MM.1S (cell line): Measurements from ENCODE around the gene PHF19.
A peak's percentile ranks its signal among the peaks of the same experiment; 100 is the strongest.

Experiments
- DNase-seq: peaks from one replicate; pipeline ENCODE4 v3.0.0-alpha.2; 2015
- H2AFZ ChIP-seq: fragments of 300-600 bp; sonication (generic); 2 replicates; pipeline ENCODE4 v1.6.0; 2016; ENCODE audit warnings: antibody characterized with exemption, low read length
- H3F3A ChIP-seq: fragments of 300-600 bp; sonication (generic); 2 replicates; pipeline ENCODE4 v1.6.1; 2016; ENCODE audit warnings: mild to moderate bottlenecking, antibody characterized with exemption, low read length, moderate library complexity, mixed read lengths; ENCODE audit not compliant: insufficient read depth
- H3K27ac ChIP-seq: fragments of 300-600 bp; sonication (generic); 2 replicates; pipeline ENCODE4 v1.5.1; 2016; ENCODE audit warnings: mild to moderate bottlenecking, low read length
- H3K27me3 ChIP-seq: fragments of 300-600 bp; sonication (generic); replicated peaks from 2 replicates; pipeline ENCODE4 v1.6.0; 2016; ENCODE audit warnings: low read length; ENCODE audit not compliant: insufficient read depth
- H3K36me3 ChIP-seq: fragments of 300-600 bp; sonication (generic); replicated peaks from 2 replicates; pipeline ENCODE4 v1.6.1; 2016; ENCODE audit warnings: mild to moderate bottlenecking, low read length, mixed read lengths; ENCODE audit not compliant: insufficient read depth
- H3K4me1 ChIP-seq: fragments of 300-600 bp; sonication (generic); 2 replicates; pipeline ENCODE4 v1.6.1; 2016; ENCODE audit warnings: low read length, mixed read lengths
- H3K4me2 ChIP-seq: fragments of 300-600 bp; sonication (generic); 2 replicates; pipeline ENCODE4 v1.6.0; 2016; ENCODE audit warnings: low read depth, low read length
- H3K4me3 ChIP-seq: fragments of 300-600 bp; sonication (generic); 2 replicates; pipeline ENCODE4 v1.5.1; 2016; ENCODE audit warnings: low read length, mixed read lengths
- H3K79me2 ChIP-seq: fragments of 300-600 bp; sonication (generic); 2 replicates; pipeline ENCODE4 v1.6.1; 2016; ENCODE audit warnings: mixed run types, low read length, mixed read lengths
- H3K9ac ChIP-seq: fragments of 300-600 bp; sonication (generic); 2 replicates; pipeline ENCODE4 v1.6.1; 2016; ENCODE audit warnings: low read length, mixed read lengths
- H3K9me2 ChIP-seq: fragments of 300-600 bp; sonication (generic); replicated peaks from 2 replicates; pipeline ENCODE4 v1.6.1; 2016; ENCODE audit warnings: mild to moderate bottlenecking, low read length, mixed read lengths; ENCODE audit not compliant: insufficient read depth
- H3K9me3 ChIP-seq: fragments of 300-600 bp; sonication (generic); replicated peaks from 2 replicates; pipeline ENCODE4 v1.6.1; 2016; ENCODE audit warnings: mild to moderate bottlenecking, low read length, mixed read lengths; ENCODE audit not compliant: insufficient read depth
- H4K20me1 ChIP-seq: fragments of 300-600 bp; sonication (generic); 2 replicates; pipeline ENCODE4 v1.6.1; 2016; ENCODE audit warnings: mild to moderate bottlenecking, low read length, moderate library complexity, mixed read lengths; ENCODE audit not compliant: insufficient read depth
- EZH2 ChIP-seq: fragments of 300-600 bp; sonication (generic); optimal IDR thresholded peaks from 2 replicates; pipeline ENCODE3; 2017; ENCODE audit warnings: low read depth, mild to moderate bottlenecking, antibody characterized with exemption, low read length, mixed read lengths
- EZH2phosphoT487 ChIP-seq: fragments of 300-600 bp; sonication (generic); IDR thresholded peaks from 2 replicates; pipeline ENCODE4 v1.6.1; 2018; ENCODE audit warnings: antibody characterized with exemption, low read length
- TF ChIP-seq, protein P1 (sequence below): fragments of 300-600 bp; sonication (generic); IDR thresholded peaks from 2 replicates; pipeline ENCODE4 v1.5.1; 2016; ENCODE audit warnings: antibody characterized with exemption, low read length, mixed read lengths

Gene PHF19

DNA sequence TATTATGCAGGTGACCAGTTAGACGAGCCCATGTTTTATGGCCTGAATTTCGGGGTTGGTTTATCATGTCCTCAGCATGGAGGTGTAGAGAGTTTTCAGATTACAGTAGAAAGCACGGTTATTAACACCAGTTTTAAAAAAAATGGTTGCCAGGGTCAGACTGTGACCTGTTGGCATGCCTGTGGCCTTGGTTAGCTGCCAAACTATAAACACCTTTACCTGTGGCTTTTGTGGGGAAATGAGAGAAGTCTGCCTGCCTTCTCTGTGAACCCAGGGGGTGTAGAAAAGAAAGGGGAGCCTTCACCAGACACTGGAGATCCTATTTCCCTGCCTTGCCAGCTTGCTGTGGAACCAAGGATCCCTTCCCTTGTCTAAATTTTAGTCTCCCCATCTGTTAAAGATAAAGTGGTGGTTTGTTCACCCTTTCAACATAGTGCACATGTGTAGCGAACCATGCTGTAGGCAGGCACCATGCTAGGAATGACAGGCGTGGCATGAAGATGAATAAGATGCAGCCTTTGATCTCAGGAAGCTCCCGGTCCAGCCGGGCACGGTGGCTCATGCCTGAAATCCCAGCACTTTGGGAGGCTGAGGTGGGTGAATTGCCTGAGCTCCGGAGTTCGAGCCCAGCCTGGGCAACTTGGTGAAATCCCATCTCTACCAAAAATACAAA lies 6.1 kb upstream of the PHF19 start:
- Histone ChIP-seq H3K9ac (no peak overlapping the region), H3K27ac (peak overlapping the region; percentile 20; the same call in 1 of the 2 replicates), H3K4me1 (peaks cover 37% of the 10 kb centered on the region), H3K36me3 (no peaks in the 10 kb centered on the region), H3K4me2 (0 out of 2 replicates have a peak overlapping the region, but pooled peaks have one; percentile 5), H4K20me1 (no peaks in the 10 kb centered on the region), H3K79me2 (peaks cover 3% of the 10 kb centered on the region), H3F3A (peaks cover 19% of the 10 kb centered on the region), H3K9me2 (no peaks in the 10 kb centered on the region), H2AFZ (no peak overlapping the region), H3K27me3 (no peaks in the 10 kb centered on the region), H3K9me3 (no peaks in the 10 kb centered on the region), H3K4me3 (no peak overlapping the region)
- no peak for TF ChIP-seq EZH2phosphoT487
- peak; percentile 75 for DNase-seq

DNA sequence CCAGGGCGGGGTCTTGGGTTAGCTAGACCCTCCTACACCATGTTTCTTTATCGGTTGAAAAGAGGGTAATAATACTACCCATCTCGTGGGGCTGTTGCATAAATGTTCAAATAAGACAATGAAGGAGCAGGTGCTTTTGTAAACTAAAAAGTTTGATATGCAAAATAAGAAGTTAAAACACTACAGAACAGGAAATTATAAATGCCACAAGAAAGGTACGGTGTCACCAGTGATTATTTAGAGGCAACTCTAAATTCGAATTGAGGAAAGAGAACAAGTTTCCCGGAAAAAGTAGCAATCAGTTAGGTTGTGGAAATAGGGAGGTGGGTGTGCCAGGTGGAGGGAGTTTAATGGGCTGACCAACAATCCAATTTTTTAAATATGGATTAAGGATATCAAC lies 2.5 kb upstream of the PHF19 start:
- Histone ChIP-seq H3K9me2 (no peaks in the 10 kb centered on the region), H3K27me3 (no peaks in the 10 kb centered on the region), H3F3A (peaks cover 48% of the 10 kb centered on the region), H3K36me3 (0 out of 2 replicates have a peak, but pooled peaks cover 3% of the 10 kb centered on the region), H3K27ac (no peak overlapping the region), H3K4me1 (peaks cover 51% of the 10 kb centered on the region), H4K20me1 (no peaks in the 10 kb centered on the region), H3K9me3 (no peaks in the 10 kb centered on the region), H2AFZ (no peak overlapping the region), H3K79me2 (peaks cover 27% of the 10 kb centered on the region), H3K9ac (no peak overlapping the region), H3K4me3 (no peak overlapping the region), H3K4me2 (no peak overlapping the region)
- DNase-seq: no peak
- TF ChIP-seq, protein P1, sequence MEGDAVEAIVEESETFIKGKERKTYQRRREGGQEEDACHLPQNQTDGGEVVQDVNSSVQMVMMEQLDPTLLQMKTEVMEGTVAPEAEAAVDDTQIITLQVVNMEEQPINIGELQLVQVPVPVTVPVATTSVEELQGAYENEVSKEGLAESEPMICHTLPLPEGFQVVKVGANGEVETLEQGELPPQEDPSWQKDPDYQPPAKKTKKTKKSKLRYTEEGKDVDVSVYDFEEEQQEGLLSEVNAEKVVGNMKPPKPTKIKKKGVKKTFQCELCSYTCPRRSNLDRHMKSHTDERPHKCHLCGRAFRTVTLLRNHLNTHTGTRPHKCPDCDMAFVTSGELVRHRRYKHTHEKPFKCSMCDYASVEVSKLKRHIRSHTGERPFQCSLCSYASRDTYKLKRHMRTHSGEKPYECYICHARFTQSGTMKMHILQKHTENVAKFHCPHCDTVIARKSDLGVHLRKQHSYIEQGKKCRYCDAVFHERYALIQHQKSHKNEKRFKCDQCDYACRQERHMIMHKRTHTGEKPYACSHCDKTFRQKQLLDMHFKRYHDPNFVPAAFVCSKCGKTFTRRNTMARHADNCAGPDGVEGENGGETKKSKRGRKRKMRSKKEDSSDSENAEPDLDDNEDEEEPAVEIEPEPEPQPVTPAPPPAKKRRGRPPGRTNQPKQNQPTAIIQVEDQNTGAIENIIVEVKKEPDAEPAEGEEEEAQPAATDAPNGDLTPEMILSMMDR: no peak
- no peak for TF ChIP-seq EZH2phosphoT487
- TF ChIP-seq EZH2: no peak

DNA sequence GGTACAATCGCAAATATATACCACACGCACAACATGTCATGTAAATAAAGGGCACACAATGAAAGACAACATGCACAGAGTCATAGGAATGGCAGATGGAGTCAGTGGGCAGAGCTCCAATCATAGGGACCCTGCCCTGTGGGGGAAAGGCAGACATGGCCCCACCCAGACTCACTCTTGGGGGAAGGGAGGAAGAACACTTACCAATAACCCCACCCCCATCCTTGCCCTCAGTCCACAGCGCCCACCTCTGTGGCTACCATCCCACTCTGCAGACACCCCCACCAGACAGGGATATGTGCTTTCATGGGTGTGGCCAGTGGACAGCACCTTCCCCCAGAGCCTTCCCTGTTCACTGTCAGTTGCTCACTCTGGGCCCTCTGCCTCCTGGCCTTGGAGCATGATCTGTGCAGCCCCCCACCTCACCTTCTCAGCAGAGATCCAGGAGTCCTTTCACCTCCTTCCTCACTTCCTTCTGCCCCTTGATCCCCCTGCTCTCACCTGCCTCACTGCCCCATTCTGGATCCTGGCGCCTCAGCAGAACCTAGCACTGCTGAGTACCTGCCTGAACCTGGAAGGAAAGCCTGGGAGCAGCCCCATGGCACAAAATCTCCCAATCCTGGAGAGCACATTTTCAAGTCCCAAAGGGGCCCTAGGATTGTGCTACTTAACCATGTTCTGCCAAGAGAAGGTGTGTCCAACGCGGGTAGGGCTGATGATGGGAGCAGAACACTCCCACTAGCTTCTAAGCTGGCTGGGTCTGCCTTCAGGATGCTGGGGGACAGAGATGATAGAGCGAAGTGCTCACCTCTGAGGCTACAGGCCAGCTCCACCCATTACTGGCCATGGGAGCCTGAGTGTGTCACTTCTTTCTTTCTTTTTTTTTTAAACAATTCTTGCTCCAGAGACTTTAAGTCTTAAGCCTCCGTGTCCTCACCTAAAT lies 1.5 kb upstream of the PHF19 start:
- TF ChIP-seq EZH2 (no peak), EZH2phosphoT487 (no peak)
- TF ChIP-seq, protein P1: no peak
- 0 out of 2 replicates have a peak, but pooled peaks cover 3% of the 10 kb centered on the region for H3K36me3 ChIP-seq
- DNase-seq: no peak
- H3K4me3 ChIP-seq: peak overlapping the region; percentile 85
- peak overlapping the region; percentile 99 for H3K27ac ChIP-seq
- no peaks in the 10 kb centered on the region for H3K9me3 ChIP-seq
- H3K9me2 ChIP-seq: no peaks in the 10 kb centered on the region
- 0 out of 2 replicates have a peak overlapping the region, but pooled peaks have one; percentile 4 for H2AFZ ChIP-seq
- H3F3A ChIP-seq: peaks cover 58% of the 10 kb centered on the region
- peak overlapping the region; percentile 93 for H3K4me2 ChIP-seq
- peaks cover 33% of the 10 kb centered on the region for H3K79me2 ChIP-seq
- no peaks in the 10 kb centered on the region for H4K20me1 ChIP-seq
- H3K4me1 ChIP-seq: peaks cover 61% of the 10 kb centered on the region
- H3K9ac ChIP-seq: peak overlapping the region; percentile 98
- H3K27me3 ChIP-seq: no peaks in the 10 kb centered on the region
